Measurements from ENCODE around the gene PLPP7.

PLPP7 gene

GRCh38 chr9:131287359-131287758, 2.2 kb upstream of the PLPP7 start:
- no peak overlapping the region for H3K4me3 ChIP-seq (ENCODE audit: low read depth, low read length)
- TF ChIP-seq, protein P1, sequence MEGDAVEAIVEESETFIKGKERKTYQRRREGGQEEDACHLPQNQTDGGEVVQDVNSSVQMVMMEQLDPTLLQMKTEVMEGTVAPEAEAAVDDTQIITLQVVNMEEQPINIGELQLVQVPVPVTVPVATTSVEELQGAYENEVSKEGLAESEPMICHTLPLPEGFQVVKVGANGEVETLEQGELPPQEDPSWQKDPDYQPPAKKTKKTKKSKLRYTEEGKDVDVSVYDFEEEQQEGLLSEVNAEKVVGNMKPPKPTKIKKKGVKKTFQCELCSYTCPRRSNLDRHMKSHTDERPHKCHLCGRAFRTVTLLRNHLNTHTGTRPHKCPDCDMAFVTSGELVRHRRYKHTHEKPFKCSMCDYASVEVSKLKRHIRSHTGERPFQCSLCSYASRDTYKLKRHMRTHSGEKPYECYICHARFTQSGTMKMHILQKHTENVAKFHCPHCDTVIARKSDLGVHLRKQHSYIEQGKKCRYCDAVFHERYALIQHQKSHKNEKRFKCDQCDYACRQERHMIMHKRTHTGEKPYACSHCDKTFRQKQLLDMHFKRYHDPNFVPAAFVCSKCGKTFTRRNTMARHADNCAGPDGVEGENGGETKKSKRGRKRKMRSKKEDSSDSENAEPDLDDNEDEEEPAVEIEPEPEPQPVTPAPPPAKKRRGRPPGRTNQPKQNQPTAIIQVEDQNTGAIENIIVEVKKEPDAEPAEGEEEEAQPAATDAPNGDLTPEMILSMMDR (IDR thresholded peaks at IDR 0.05; ENCODE audit: borderline replicate concordance, insufficient read depth, low read depth, low read length): no peak

GRCh38 chr9:131288217-131288616, 1.3 kb upstream of the PLPP7 start:
- TF ChIP-seq, protein P1 (IDR thresholded peaks at IDR 0.05; ENCODE audit: borderline replicate concordance, insufficient read depth, low read depth, low read length): no peak
- no peak overlapping the region for H3K4me3 ChIP-seq (ENCODE audit: low read depth, low read length)

GRCh38 chr9:131290036-131290766, 678 bp downstream of the PLPP7 start:
- H3K4me3 ChIP-seq (ENCODE audit: low read depth, low read length): no peak overlapping the region
- TF ChIP-seq, protein P1 (IDR thresholded peaks at IDR 0.05; ENCODE audit: borderline replicate concordance, insufficient read depth, low read depth, low read length): no peak

GRCh38 chr9:131290767-131291370, 1.3 kb downstream of the PLPP7 start:
- H3K4me3 ChIP-seq (ENCODE audit: low read depth, low read length): no peak overlapping the region

DNA sequence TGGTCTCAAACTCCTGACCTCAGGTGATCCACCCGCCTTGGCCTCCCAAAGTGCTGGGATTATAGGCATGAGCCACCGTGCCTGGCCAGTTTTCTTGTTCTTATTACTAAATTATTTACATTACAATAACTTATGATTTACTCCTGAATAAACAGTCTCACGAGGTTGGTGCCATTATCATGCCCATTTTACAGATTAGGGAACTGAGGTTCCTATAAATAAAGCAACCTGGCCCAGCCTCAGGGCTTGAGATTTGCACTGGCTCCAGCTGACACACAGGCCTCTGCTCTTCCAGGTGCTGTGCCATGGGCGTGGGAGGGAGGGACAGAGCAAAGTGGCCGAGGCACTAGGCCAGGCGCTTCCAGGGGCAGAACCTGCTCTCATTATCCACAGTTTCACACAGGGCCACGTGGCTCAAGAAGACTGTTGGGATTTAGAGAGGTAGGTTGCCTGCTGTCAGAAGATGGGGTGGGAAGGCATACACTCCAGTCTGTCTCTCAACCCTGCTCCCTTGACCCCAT, 2.3 kb downstream of the PLPP7 start:
- TF ChIP-seq, protein P1 (IDR thresholded peaks at IDR 0.05; ENCODE audit: borderline replicate concordance, insufficient read depth, low read depth, low read length): no peak
- no peak overlapping the region for H3K4me3 ChIP-seq (ENCODE audit: low read depth, low read length)

More at GRCh38 chr9:131290767-131291370, 1.3 kb downstream of the PLPP7 start:
- TF ChIP-seq, protein P1 (IDR thresholded peaks at IDR 0.05; ENCODE audit: borderline replicate concordance, insufficient read depth, low read depth, low read length): no peak

DNA sequence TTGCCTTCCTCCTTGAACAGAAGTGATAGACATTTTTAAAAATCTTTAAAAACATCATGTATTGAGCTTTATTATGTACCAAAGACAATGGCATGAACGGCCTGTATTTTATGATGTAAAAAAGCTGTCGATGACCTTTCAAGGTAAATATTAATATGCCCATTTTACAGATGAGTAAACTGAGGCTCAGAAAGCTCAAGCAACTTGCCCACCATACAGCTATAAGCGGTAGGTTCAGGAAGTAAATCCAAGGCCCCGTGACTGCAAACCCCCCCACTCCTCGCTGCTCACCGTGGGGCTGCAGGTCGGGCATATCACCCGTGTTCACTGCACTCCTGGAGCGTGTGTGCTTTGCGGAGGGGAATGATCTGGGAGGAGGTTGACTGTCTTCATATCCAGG, 3.4 kb downstream of the PLPP7 start:
- no peak overlapping the region for H3K4me3 ChIP-seq (ENCODE audit: low read depth, low read length)
- TF ChIP-seq, protein P1 (IDR thresholded peaks at IDR 0.05; ENCODE audit: borderline replicate concordance, insufficient read depth, low read depth, low read length): no peak

DNA sequence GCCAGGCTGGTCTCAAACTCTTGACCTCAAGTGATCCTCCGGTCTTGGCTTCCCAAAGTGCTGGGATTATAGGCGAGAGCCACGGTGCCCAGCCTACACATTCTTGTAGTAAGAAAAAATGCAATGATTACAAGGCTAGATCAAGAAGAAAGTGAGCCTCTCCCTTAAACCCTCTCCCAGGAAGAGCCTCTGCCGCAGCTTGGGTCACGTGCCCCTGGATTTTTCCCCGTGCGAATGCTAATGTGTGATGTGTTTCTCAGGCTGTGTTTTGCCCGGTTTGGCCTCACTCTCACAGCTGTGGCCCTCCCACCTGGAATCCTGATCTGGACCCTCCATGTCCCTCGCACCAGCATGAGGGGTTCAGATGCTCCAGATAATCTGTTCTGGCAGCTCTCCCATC, 6.9 kb downstream of the PLPP7 start:
- no peak overlapping the region for H3K4me3 ChIP-seq (ENCODE audit: low read depth, low read length)
- TF ChIP-seq, protein P1 (IDR thresholded peaks at IDR 0.05; ENCODE audit: borderline replicate concordance, insufficient read depth, low read depth, low read length): no peak

All from GM12875 (cell line).